Peyer's patch (tissue), 4 donors: ENCODE measurements around the gene PPARA.

Experiments used
- POLR2A ChIP-seq, 2 donors: fragments of 450-650 bp; IDR thresholded peaks; one replicate each; pipeline ENCODE4 v1.5.1; 2017; ENCODE audit warnings: antibody characterized with exemption in 2 of 2, mild to moderate bottlenecking in 2 of 2, moderate library complexity in 2 of 2
- TF ChIP-seq, protein P1 (sequence below), 6 experiments: fragments of 450-650 bp in 4 of 6; fragments of 200-600 bp in 2 of 6; sonication (generic) in 1 of 6; IDR thresholded peaks; one replicate each; pipeline ENCODE4 v1.5.1; 2017 to 2019; ENCODE audit warnings: antibody characterized with exemption in 6 of 6, mild to moderate bottlenecking in 3 of 6, moderate library complexity in 1 of 6

DNA sequence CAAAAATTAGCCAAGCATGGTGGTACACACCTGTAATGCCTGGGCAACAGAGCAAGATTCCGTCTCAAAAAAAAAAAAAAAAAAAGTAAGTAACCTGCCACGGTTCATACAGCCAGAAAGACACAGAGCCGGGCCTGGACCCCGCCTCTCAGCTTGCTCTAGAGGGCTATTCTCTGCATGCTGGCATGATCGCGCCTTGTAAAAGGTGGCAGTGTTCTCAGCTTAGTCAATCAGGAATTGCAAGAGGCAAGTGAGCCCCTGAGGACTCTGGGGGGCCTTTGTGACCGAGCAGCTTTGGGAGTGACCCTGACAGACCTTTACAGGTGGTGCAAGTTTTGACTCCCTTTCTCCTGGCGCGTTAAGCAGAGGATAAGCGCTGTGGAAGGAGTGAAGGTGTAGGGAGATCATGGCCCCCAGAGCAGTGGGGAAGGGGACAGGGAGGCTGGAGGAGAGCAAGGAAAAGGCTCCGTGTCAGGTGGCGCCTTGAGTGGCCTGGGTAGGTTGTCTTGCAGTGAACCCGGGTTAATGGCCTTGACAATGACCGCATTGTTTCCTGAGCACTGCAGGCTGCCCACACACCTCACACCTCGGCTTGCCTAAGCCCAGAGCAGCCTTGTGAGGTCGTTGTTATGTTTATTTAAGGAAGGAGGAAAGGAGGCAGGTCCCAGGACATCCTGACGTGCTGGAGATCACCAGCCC is 50.9 kb downstream of the PPARA start:
- TF ChIP-seq, protein P1, sequence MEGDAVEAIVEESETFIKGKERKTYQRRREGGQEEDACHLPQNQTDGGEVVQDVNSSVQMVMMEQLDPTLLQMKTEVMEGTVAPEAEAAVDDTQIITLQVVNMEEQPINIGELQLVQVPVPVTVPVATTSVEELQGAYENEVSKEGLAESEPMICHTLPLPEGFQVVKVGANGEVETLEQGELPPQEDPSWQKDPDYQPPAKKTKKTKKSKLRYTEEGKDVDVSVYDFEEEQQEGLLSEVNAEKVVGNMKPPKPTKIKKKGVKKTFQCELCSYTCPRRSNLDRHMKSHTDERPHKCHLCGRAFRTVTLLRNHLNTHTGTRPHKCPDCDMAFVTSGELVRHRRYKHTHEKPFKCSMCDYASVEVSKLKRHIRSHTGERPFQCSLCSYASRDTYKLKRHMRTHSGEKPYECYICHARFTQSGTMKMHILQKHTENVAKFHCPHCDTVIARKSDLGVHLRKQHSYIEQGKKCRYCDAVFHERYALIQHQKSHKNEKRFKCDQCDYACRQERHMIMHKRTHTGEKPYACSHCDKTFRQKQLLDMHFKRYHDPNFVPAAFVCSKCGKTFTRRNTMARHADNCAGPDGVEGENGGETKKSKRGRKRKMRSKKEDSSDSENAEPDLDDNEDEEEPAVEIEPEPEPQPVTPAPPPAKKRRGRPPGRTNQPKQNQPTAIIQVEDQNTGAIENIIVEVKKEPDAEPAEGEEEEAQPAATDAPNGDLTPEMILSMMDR (IDR thresholded peaks at IDR 0.05), result no peak
- no peak for TF ChIP-seq POLR2A (IDR thresholded peaks at IDR 0.05)
